Hematopoietic multipotent progenitor cell treated with erythropoietin and hydrocortisone succinate and interleukin-3 and kit ligand, for 4 days (in vitro differentiated cells): ENCODE measurements around the gene TRAFD1.

Experiments
- DNase-seq: peaks from one replicate; pipeline ENCODE4 v3.0.0-alpha.2; 2015

Gene TRAFD1

DNA sequence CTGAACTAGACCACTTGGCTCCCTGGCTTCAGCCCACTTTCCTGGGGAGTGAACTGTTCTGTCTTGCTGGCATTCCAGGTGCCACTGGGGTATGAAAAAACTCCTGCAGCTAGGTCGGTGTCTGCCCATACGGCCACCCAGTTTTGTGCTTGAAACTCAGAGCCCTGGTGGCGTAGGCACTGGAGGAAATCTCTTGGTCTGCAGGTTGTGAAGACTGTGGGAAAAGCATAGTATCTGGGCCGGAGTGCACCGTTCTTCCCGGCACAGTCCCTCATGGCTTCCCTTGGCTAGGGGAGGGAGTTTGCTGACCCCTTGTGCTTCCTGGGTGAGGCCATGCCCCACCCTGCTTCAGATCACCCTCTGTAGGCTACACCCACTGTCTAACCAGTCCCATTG lies 33.8 kb downstream of the TRAFD1 start:
- no peak for DNase-seq

DNA sequence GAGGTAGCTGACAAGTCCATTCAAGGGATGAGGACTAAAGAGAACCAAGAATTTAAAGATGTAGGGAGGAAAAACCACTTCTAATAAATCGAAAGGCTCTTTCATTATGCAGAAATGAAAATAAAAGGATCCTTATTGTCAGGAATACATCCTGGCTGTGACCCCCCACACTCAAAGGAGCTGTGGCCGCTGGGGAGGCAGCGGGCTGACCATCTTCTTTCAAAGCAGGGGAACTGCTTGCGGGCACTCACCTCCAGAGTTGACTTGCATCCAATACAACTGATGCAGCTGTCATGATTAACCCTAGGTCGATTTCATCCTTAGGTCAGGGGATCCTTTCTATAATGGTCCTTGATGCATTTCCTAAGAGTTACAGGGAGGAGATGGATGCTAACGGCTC lies 35.3 kb downstream of the TRAFD1 start:
- DNase-seq = no peak

DNA sequence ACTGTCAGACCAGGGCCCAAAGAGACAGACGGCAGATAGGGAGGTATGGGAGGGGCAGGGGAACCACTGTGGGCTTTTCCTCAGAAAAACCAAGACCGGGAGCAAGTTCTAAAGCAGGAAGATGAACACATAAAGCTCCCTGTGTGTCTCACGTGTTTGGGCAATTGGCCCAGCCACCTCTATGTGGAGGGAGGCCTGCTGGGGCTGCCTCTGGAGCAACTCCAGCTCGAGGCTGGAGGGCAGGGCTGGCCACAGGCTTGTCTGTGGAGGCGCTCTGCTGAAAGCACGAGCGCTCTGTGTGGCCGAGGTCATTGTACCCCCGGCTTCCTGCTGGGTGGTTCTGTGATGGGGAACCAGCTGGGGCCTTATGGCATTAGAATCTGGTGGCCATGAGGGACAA lies 36.4 kb downstream of the TRAFD1 start:
- no peak for DNase-seq

DNA sequence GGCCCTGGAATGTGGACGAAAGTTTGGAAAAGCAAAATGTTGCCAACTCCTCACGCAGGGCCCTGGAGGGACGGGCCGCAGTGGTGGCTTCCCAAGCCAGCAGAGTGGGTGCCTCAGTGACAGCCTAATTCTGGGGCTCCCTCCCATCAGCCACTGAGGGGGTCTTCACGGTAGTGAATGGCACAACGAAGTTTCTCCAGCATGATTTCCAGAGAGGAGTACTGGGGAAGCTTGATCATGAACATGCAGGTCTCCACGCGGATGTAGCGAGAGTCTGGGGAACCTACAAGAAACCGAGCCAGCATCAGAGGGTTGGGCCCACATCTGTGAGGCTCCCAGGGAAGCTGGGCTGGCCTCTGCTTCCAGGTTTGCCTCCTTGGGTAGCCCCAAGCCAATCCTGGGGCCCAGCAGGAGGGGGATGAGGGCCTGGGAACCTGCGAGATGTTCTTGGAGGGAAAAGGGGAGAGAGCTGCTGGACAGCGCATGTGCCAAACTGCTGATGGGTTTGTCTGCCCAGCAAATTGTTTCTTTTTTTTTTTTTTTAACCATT lies 37.0 kb downstream of the TRAFD1 start:
- no peak for DNase-seq

DNA sequence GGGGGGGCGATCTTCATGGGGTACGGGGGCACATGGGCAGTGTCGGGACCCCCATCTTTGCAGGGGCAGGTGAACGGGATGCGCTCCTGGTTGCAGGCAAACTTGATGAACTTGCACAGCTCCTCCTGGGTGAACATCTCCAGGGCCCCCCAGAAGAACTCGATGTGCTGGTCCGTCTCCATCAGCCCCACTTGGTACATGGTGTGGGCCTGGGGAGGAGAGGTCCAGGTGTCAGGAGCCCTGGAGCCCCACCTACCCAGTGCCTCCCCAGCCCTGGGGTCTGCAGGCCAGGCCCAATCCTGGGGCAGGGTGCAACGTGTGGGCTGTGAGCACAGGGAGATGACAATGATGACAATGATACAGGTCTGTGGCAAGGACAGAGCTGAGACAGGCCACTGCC lies 37.7 kb downstream of the TRAFD1 start:
- DNase-seq = no peak

DNA sequence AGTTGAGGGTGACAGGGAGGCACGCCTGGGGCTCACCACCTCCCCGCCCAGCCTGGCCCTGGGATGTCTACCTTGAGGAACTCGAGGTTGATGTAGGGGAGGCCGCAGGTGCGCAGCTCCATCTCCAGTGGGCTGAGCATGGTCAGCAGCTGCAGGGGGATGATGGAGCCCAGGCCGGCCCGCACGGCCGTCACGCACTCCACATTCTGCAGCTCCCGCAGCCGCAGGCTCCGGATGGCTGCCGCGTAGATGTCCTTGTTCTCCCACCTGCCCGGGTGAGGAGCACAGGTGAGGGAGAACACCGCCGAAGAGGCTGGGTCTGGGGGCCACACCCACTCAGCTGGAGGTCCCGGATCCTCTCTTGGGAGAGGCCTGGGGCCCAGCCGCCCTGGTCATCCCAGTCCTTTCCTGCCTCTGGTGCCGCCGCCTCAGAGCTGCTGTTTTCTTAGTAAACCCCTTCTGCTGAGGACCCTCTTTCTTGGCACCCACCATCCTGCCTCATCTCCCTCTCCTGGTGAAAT lies 38.2 kb downstream of the TRAFD1 start:
- DNase-seq = no peak

DNA sequence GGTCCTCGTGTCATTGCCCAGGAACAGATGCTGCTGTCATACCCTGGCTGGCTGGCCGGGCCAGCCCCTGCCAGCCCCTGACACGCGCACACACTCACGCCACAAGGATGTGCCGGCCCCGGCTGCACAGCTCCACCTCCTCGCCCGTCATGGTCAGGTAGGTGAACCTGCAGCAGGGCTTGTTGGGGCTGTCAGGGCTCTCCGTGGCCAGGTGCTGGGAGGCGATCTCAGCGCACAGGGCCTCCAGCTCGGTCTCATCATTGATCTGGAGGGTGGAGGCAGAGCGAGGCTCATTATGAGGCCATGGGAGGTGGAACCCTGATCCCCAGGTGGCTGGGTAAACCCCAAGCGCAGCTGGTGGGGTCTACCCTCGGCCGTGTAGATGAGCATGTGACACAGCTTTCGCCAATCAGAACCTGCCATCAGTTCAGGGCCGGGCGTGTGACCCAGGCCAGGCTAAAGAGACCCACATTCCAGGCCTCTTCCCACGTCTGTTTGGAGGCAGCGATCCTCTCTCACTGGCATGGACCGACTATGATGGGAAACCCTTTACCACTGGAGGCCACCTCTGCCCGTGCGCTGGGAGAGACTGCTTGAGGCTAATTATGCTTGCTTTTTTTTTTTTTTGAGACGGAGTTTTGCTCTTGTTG lies 38.8 kb downstream of the TRAFD1 start:
- no peak for DNase-seq

DNA sequence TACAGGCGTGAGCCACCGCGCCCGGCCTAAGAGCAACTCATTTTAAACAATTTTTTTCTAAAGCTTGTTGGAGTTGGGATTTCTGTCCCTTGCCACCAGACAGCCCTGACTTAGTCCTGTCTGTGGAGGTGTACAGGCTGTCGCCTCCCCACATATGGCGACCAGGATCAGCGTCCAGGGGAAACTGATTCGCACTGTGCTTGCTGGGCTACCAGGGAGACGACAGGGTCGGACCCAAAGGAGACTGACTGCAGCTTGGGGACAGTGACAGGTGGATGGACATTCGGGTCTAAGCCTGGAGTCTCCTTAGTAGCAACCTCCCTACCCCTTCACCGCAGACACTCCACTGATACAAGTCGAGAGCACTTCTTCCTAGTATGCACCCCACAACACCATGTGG lies 40.3 kb downstream of the TRAFD1 start:
- DNase-seq = no peak

DNA sequence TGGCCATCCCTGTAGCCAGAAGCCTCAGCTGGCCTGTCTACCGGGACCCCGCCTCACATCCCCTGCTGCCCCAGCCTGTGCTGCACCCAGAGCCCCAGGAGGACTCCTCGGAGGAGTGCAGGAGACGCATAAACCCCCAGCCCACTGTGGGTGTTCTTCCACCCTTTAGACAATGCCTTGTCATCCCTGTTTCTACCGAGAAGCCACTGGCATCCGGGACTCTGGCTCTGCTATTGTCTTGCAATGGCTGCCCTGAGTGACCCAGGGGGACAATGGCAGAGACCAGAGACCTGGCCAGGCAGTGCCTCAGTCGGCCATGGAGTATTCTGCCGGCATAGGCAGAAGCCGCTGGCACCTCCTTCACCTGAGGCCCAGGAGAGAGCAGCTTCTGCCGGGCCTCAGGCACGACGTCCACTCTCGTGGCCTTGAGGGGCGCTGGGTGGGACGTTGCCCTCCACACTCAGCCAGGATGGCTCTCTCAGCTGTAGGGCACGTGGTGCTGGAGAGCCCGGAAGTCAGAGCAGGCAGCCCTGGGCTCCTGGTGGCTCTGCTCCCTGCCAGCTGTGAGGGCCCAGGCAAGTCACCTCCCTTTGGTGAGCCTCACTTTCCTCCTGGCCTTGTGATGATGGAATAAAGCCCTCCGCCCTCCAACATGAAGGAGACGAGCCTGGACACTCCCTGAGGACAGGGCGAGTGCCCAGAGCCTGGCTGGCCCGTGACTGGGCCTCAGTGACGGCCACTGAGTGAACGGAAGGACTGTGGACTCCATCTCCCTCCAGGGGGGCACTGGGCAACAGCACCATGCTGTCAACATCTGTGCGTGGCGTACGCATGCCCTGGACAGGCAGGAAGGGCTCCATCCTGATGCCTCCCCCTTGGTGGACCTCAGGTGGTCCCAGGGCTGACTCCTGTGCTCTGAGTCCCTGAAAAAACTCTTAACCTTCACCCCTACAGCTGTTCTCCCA lies 41.0 kb downstream of the TRAFD1 start:
- DNase-seq = no peak

DNA sequence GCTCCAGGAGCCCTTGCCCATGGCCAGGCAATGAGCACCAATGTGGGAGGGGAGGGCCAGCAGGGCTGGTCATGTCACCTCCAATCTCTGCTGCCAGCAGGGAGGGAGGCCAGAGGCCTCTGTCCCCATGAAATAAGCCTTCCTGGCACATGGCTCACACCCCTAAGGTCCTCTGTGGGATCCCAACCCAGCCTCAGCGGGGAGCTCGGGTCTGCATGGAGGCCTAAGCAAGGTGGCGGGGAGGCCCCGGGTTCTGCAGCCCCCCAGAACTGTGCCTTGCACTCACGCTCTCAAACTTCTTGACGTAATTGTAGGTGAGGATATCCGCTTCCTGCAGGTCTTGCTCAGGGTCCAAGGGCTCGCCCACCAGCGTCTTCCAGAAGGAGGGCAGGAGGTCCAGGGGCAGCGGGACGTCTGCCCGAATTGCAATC lies 41.7 kb downstream of the TRAFD1 start:
- DNase-seq = no peak

DNA sequence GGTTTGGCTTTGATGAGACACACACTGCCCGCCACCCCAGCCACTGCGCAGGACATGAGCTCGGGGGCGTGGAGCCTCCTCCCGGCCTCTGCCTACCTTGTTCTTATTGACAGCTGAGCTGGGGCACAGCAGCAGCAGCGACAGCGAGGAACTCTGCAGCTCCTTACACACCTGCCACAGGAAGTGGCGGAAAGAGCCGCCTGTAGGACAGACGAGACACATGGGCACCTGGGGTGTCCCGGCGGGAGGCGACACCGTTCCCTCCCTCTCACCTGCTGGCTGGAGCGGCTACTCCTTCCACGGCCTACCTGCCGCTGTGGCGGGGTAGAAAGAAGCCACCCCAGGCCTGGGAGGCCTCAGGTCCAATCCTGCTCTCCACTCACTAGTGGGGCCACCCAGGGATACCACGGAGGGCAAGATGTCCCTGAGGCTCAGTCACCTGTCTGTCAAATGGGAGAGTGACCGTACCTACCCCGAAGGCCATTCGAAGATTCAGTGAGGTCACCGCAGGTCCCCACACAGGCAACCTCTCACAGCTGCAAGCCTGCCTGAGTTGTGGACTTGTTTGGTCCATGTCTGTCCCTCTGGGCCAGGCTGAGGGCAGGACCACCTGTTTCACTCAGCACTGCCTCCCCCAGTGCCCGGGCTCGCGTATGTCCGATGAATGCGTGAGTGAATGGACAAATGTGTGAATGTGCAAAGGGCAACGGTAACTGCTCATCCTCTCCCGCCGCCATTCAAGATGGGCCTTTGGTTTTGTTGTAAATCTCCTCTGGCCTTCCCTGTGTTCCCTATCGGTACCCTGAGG lies 42.6 kb downstream of the TRAFD1 start:
- DNase-seq = no peak

DNA sequence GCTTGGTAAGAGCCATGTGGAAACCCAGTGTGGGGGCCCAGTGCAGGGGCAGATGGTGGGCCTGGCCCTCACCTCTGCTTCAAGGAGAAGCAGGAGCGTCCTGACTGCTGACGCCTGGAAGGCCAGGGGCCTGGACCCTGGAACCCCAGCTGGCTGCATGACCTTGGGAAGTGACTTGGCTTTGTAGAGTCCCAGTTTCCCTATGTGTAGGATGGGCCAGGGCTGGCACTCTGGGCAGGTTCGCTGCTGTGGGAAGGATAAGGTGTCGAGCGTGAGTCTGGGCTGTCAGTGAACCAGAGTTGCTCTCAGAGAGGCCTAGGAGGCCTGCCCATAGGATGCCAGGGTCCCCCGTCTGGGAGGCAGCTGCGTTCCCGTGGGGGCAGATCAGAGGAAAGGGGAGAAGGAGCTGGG lies 43.2 kb downstream of the TRAFD1 start:
- no peak for DNase-seq

DNA sequence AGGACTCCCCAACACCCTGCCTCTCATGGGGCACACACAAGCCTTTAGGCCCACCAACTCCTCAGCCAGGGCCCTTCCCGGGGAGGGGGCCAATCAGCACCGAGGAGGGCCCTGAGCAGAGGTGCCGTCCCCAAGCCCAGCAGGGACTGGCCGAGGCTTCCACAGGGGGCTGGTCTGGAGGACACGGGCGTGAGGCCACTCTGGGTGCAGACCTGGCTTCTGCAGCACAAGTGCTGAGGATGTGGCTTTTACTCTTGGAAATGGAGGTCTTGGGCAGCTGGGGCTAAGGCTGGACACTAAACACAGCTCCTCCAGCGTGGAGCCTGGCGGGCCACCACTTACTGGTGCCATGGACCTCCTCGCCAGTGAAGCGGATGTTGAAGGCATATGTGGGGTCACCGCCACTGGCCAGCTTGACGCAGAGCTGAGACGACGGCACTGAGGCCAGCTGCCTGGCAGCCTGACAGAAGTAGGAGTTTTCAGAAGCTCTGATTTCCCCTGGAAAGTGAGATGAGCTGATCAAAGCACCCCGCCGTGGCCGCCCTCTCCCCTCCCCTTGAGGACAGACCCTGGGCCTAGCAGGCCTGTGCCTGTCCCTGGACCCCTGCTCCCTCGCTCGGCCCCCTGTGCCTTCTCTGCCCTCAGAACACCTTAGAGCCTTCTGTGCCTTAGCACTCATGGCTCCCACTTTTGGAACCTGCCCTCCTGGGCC lies 44.0 kb downstream of the TRAFD1 start:
- DNase-seq = no peak

DNA sequence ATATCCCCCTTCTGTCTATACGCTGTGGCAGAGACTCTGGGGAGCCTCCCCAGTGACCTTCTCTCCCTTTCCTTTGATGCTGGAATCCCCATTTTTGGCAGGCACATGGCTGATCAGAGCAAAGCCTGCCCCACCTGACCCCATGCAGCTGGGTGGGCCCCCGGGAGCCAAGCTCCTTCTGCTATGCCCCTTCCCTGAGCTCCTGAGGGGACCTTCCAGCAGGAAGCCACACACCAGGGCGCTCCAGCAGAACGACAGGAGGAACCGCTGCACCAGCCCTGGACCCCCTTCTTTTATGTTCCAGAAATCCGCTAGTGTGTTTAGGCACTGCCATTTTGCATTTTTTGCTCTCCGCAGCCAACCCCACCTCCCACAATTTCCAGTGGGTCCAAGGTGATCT lies 44.6 kb downstream of the TRAFD1 start:
- DNase-seq = no peak

DNA sequence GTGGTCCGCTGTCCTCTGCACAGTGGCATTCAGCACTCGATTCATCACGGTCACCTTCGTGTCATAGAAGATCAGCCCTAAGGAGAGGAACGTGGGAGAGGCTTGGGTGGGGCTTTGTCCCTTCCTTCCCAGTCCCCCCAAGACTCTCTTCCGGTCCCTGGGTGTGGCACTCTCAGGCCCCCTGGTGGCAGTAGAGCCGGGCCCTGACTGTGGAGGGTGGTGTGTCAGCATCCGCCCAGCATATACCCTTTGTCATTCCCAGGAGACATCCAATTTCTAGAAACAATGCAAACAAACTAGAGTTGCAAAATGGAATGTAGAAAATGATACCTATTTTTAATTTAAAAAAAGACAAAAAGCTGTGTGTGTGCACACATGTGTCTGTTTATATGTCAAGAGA lies 45.0 kb downstream of the TRAFD1 start:
- peak; percentile 65 for DNase-seq

DNA sequence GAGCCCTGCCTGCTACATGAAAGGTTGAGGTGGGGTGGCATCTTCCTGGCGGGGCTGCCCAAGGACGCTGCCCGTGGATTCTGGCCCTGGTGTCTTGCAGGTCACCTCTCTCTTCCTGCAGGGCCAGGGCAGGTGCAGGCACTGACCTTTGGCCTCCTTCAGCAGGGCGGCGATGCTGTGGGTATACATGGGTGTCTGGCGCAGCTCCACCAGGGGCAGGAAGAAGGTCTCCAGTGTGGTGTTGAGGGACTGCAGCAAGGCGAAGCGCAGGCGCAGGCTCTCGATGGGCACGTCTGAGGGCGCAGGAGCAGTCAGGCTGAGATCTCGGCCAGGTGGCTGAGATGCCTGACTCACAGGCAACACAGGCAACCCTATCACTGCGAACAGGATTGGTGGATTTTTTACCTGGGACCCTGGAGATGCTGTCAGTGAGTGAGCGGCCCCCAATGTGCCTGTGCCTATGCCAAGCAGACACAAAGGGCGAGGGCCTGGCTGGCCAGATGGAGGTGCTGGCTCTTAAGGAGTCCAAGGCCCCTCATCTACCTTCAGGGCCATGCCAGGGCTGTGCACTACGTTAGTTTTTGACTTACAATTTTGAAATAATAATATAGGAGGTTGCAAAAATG lies 45.7 kb downstream of the TRAFD1 start:
- DNase-seq = no peak

DNA sequence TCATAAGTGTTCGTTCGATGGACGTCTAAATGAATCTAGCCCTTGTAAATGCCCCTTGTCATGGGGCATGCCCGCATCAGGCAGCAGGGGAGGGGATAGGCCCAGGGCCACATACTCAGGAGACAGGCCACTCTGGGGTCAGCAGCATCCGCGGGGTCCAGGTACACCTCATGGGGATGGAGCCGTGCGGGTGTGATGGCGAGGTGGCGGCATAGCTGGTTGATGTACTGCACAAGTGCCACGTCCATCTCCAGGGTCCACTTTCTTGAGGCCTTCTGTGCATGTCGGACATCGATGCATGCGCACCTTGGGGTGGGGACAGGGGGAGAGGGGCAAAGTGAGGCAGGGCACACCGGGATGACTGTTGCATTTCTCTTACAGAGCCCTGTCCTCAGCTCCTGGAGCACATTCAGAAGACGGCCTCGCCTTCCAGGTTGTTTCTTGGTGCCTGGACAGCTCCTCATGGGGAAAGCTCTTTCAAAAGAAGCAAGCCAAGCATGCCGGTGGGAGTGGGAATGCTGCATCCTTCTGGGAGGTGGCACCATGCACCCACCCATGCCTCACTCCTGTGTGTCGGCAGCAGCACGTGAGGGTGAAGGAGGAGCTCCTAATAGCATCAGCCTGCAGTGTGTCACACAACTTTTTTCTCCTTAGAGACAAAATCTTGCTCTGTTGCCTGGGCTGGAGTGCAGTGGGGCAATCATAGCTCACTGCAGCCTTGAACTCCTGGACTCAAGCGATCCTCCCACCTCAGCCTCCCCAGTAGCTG lies 47.4 kb downstream of the TRAFD1 start:
- no peak for DNase-seq

DNA sequence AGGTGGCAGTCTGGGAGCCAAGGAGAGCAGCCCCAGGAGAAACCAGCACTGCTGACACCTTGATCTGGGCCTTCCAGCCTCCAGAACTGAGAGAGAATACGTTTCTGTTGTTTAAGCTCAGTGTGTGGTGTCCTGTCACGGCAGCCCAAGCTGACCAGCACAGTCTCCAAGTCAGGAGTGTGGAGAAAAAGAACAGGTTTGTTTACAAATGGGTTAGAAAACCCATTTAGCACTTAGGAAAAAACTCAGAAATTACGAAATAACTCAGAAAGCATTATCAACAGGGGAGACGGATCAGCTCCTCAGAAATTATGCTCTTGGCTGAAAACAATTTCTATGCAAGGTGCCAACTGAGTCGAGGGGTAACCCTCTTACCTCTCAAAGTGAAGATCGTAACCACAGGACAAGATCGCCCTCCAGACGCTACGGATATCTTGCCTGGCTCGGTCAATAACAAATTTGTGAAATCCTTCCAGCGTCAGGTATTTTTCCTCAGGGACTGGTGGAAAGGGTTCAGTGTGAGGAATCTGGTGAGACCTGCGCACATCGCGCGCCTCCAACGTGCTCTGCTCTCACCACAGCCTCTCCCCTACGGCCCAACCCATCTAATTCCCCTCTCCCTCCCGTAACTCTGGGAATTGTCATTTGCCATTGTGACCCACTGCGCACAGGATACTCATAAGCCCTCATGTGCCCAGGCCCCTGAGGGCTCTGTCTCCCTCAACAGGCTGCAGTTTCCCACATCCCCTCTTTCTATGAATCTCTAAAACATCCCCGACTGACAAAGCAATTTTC lies 50.2 kb downstream of the TRAFD1 start:
- DNase-seq = no peak

DNA sequence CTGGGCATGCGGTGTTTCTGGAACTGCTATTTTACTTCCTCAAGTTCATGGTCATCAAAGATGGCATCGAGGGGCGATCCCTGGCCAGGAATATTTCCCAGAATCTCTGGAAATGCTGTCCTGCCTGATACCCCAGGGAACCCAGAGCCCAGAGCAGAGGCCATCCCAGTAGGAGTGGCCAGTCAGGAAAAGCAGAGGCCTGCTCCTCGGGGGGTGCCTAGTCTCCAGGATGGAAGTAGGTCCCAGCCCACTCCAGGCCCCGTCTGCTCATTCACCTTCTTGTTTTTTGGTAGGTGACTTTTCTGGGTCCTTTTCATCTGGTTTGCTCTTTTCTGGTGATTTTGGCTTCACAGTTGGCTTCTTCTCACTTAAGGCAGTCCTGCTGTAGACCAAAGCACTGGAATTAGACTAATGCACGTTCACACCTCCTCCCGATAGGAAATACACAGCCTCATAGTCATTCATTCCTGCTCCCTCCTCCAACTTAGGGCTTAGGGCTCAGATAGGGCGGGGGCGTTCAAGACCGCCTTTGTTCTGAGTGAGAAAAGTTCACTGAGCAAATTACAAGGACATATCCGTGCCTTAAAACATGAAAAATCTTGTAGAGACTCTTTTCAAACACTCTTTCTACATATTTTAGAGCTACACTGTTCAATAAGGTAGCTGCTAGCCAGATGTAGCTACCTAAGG lies 51.1 kb downstream of the TRAFD1 start:
- DNase-seq = no peak
